ENCODE results near the gene DNAH7. TPM values are rescaled to one million over a fixed set of nuclear protein-coding genes. Genes with fewer than 3 reads are reported as not detected.
A peak's percentile ranks its signal among the peaks of the same experiment; 100 is the strongest.
"Not testable (repeated sequence)": the region's sequence is repeated elsewhere in the genome, so short reads cannot be mapped to it uniquely, and the experiment has no call there.

DNAH7 gene
- polyA plus RNA-seq, 4 donors = 6.5 to 10.2 (median 9.3) TPM

DNA sequence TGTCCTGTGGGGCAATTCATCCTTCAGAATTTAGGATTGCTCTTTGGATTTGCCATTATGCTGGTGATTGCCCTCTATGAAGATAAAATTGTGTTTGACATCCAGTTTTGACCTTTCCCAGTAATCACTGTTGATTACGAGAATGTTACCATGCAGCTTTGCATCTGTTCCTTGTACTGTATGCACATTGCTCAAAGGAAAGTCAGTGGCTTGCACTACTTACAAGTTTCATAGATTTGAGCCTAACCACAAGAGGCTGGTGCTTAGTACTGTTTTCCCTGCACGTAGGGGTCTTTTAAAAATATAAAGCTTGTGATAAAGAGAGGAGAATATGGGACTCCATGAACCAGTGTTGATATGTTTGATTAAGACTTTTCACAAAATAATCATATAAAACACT lies 333.7 kb downstream of the DNAH7 start:
- no peak for DNase-seq (ENCODE audit: low read depth in 4 of 4, low spot score in 3 of 4)

DNA sequence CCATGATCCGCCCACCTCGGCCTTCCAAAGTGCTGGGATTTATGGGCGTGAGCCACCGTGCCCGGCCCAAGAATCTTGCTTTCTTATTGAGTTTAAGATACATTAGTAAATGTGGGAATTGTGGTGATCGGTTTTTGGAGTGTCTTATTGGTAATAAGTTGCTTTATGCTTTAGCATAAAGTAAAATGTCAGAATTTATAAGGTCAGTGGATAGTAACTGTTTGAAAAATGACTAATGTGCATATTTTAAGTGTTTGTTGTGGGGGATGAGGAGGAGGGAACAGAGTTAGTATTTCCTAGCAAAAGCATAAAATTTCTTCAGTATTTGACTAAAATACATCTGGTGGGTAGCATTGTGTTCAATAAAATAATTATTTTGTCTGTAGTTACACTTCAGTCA lies 334.2 kb downstream of the DNAH7 start:
- DNase-seq (ENCODE audit: low read depth in 4 of 4, low spot score in 3 of 4) = no peak

DNA sequence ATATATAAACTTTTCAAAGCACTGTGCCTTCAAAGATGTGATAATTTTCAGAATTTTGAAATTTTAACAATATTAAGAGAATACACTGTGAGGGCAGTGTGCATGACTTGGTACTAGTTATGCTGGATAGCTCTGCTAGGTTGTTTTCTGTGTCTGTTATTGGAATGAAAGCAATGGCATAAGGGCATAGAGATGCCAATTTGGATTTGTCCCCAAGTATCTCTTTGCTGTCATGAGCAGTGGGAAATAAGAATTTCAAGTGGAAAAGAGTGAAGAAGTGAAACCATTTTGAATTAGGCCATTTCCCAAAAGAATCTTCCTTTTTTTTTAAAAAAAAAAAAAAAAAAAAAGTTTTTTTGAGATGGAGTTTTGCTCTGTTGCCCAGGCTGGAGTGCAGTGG lies 334.8 kb downstream of the DNAH7 start:
- no peak for DNase-seq (ENCODE audit: low read depth in 4 of 4, low spot score in 3 of 4)

DNA sequence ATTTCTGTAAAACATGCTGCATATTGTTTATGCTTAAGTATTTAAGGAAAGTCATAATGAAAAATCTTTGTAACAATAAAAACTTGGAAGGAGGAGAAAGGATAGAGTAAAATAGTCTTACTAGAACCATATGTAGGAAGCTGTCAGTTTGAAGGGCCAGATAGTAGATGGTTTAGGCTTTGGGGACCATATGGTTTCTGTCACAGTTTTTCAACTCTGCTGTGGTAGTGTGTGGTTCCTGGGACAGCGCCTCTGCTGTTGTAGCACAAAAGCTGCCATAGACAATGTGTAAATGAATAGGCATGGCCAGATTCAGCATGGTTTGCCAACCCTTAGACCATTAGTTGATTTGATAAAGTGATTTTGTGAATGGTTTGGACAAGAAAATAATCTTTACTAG lies 336.1 kb downstream of the DNAH7 start:
- DNase-seq (ENCODE audit: low read depth in 4 of 4, low spot score in 3 of 4) = peak in 1 of 4 donors; percentile 20

DNA sequence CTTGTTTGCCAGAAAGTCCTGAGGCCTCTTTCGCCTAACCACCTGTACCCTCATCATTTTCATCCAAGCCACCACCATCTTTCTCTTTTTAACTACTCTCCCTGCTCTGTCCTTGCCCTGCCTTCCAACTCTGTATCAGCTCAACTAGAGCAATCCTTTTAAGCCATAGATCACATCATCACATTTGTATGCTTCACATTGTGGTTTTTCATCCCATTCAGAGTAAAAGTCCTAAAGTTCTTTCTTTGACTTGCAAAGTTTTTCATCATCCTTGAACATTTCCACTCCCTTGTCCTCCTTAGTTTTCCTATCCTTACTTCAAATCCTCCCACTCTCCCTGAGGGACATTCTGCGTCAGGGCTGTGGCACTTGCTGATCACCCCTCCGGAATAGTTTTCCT lies 337.7 kb downstream of the DNAH7 start:
- DNase-seq (ENCODE audit: low read depth in 4 of 4, low spot score in 3 of 4) = no peak

DNA sequence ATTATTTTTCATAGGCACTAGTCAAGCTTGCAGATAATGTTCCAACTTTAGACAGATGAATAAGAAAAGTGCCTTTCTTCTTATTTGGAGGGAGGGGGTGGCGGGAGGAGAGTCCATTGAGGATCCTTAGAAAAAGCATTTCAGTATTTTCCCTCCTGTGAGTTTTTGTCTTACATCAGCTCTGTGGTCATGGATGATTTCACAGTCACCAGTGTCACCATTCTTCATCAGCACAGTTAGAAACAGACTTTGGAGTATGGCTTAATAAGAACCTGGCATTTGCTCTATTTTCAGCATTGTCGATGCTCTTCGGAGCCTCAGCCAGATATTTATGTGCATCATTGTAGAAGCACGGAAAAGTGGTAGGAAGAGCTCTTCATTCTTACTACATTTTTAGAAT lies 341.5 kb downstream of the DNAH7 start:
- no peak for DNase-seq (ENCODE audit: low read depth in 4 of 4, low spot score in 3 of 4)

DNA sequence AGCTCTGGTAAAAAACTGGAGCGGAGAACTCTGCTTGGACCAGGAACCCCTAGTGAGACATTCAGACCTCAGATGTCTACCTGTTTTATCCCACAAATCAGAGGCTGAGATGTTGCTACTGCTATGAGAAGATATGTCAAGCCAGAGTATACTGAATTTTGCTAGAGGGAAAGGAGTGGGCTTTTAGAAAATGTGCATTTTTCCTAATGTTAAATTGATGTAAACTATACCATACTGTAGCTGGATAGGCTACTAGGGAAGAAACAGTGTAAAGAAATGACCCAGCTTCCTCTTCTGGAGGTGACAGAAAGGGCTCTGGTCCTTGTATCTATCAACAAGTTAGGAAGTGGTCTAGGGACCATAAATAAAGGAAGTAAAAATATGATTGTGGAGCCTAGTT lies 346.6 kb downstream of the DNAH7 start:
- DNase-seq (ENCODE audit: low read depth in 4 of 4, low spot score in 3 of 4) = no peak

DNA sequence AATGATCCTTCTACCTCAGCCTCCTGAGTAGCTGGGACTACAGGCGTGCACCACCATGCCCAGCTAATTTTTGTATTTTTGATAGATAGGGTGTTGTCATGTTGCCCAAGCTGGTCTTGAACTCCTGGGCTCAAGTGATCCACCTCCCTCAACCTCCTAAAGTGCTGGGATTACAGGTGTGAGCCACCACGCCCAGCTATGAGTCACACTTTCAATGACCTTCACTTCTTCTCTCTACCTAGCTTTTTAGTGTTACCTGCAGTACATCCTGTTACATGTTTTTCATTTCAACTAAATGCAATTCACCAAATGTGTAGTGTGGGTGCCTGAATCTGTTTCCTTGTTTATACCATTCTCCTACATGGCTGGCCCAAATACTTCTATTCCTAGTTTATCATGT lies 347.6 kb downstream of the DNAH7 start:
- DNase-seq (ENCODE audit: low read depth in 4 of 4, low spot score in 3 of 4) = no peak

DNA sequence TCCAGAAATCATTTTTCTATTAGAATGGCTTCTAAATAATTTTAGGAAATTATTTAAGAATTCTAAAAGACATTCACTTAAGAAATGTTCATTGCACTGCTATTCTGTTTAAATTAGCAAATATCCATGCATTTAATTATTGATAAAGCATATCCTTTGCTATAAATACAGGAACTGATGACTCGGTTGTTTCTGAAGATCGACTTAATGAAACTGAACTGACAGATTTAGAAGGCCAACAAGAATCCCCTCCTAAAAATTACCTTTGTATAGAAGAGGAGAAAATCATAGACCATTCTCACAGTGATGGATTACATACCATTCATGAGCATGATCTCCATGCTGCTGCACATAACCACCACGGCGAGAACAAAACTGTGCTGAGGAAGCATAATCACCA lies 352.2 kb downstream of the DNAH7 start:
- no peak for DNase-seq (ENCODE audit: low read depth in 4 of 4, low spot score in 3 of 4)

DNA sequence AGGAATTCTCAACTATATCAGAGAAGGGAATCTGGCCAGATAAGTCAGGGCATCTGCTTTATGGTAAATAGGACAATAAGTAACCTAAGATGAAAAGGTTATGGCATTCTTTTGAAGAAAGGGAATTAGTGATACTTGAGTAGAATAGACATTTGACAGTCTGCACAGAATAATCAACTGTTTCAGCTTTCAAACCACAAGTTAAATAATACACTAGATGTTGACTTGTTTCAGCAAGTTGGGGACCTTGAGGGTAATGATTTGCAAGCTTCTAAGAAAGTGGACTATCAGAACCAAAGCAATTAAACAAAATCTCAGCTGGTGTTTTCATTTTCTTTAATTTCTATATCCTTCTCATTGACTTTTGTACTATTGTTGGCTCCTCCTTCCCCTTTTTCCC lies 357.2 kb downstream of the DNAH7 start:
- DNase-seq (ENCODE audit: low read depth in 4 of 4, low spot score in 3 of 4) = no peak

DNA sequence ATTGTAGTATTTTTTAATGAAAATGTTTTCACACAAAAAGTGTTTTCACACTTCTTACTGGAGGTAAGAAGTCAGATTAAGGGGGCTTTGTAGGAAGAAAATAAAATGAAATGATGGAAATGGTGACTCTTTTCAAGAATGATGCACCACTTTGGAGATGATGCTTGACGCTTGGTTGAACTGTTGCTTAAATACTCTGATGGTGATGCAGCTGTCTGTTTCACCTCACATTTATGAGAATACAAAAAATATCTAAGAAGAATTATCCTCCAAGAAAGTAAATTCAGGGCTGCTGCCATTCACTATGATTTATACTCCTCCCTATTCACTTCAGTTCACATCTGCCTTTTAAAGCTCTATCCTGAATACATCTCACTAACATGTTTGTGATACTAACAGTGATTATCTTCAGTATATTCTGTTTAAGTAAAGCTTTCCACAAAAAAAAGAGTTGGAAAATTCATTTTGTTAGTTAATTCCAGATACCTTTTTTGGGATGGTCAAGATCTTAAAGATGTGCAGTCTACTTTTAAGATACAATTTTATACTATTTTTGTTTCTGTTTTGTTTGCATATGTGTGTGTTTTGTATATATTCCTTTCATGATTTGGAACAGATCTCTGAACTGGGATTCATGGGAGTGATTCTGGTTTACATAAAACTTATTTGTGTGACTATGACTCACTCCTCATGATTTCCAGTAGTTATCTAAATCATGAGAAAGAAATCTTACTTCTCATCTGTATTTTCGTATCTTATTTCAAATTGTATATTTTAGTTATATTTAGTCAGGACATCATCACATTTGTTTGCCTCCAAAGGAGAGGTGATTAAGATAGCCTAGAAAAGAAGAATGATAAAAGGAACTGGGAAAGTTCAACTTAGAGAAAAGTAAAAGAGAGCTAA lies 358.5 kb downstream of the DNAH7 start:
- DNase-seq (ENCODE audit: low read depth in 4 of 4, low spot score in 3 of 4) = no peak

DNA sequence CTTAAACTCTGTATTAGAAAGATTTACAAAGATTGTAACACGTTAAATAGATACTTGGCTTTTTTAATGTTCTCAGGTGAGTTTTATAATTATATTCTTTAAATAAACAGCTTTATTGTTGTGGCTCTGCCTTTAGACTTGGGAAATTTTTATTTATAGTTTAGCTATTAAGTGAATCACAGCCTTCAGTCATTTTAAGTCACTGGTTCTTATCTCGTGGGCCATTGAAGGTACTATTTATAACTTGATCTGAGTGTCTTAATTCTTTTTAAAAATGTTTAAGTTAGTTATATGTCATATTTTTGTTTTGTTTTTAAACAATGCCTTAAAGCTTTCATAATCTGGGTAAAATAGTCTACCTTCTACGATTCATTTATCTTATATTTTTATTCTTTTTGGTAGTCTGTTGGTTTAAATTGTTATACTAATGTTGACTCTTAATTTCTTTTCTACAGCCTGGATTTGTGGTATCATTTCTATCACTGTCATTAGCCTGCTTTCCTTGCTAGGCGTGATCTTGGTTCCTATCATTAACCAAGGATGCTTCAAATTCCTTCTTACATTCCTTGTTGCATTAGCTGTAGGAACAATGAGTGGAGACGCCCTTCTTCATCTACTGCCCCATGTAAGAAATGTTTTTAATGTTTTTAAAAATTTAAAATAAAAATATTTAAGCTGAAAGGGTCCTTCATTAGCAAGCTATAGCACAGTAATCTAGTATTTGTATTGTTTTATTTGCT lies 362.3 kb downstream of the DNAH7 start:
- DNase-seq (ENCODE audit: low read depth in 4 of 4, low spot score in 3 of 4) = no peak

DNA sequence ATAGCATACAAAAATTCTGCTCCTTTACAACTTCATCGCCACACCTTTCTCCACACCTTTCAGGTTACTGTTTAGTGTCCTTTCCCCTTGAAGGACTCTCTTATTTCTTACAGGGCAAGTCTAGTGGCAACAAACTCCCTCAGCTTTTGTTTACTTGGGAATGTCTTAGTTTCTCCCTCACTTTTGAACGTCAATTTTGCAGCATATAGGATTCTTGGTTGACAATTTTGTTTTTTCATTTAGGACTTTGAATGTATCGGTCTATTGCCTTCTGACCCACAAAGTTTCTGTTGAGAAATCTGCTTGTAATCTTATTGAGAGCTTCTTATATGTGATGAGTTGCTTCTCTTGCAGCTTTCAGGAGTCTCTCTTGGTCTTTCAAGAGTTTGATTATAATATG lies 368.2 kb downstream of the DNAH7 start:
- no peak for DNase-seq (ENCODE audit: low read depth in 4 of 4, low spot score in 3 of 4)

DNA sequence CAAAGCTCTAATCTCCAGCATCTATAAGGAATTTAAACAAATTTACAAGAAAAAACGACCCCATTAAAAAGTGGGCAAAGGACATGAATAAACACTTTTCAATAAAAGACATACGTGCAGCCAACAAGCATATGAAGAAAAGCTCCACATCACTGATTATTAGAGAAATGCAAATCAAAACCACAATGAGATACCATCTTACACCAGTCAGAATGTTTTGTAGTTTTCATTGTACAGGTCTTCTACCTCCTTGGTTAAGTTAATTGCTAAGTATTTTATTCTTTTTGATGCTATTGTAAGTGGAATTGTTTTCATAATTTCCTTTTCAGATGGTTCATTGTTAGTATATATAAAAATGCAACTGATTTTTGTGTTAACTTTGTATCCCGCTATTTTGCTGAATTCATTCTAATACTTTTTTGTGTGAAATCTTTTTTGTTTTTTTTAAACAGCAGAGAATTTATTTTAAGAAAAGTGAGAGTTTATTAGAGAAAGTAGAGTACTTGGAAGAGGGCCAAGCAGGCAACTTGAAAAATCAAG lies 370.9 kb downstream of the DNAH7 start:
- DNase-seq (ENCODE audit: low read depth in 4 of 4, low spot score in 3 of 4) = no peak

DNA sequence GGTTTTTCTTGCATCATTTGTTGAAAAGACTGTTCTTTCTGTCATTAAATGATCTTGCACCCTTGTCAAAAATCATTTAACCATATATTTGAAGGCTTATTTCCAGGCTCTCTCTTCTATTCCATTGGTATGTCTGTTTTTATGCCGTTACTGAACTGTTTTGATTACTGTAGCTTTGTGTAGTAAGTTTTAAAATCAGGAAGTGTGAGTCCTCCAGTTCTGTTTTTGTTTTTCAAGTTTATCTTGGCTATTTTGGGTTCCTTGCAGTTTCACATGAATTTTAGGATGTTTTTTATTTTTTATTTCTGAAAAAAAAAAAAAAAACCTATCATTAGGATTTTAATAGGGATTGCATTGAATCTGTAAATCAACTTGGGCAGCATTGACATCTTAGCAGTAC lies 372.6 kb downstream of the DNAH7 start:
- no peak for DNase-seq (ENCODE audit: low read depth in 4 of 4, low spot score in 3 of 4)

DNA sequence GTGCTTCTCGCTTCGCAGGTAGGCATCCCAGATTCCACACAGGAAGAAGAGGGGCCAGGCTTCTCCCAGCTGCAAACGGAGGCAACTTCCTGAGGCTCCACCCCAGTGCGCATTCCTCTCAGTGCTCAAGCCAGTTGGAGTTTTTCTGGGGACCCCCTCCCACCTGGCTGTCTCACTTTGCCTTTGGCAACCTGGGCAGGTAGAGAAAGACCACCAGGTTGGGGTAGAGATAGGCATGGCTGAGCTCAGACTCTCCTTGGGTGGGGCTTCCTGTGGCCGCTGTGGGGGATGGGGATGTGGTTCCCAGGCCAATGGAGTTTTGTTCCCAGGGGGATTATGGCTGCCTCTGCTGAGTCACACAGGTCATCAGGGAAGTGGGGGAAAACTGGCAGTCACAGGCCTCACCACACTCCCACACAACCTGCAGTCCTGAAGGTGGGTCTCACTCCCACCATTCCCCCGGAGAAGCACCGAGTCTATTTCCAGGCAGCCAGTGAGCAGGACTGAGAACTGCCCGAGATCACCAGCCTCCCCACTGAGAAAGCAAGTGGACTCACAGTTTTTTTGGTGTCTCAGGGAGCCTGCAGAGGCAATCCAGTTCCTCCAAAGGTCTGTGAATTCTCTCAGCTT lies 373.5 kb downstream of the DNAH7 start:
- no peak for DNase-seq (ENCODE audit: low read depth in 4 of 4, low spot score in 3 of 4)

DNA sequence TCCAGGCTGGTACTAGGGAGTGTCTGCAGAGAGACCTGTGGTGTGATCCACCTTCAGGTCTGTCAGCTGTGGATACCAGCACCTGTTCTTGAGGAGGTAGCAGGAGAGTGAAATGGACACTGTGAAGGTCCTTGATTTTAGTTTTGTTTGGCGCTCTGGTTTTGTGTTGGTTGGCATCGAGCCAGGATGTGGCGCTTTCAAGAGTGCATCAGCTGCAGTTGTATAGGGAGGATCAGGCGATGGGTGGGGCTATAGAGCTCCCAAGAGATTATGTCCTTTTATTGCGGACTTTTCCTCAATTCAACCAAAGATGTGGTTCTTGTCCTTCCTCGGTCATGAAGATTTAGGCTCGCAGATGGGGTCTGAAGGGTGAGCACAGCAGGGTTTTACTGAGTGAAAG lies 374.1 kb downstream of the DNAH7 start:
- no peak for DNase-seq (ENCODE audit: low read depth in 4 of 4, low spot score in 3 of 4)

DNA sequence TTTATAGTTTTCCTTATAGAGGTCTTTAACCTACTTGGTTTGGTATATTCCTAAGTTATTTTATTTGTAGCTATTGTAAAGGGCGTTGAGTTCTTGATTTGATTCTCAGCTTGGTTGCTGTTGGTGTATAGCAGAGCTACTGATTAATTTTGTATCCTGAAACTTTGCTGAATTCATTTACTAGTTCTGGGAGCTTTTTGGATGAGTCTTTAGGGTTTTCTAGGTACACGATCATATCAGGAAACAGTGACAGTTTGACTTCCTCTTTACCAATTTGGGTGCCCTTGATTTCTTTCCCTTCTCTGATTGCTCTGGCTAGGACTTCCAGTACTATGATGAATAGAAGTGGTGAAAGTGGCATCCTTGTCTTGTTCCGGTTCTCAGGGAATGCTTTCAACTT lies 376.1 kb downstream of the DNAH7 start:
- DNase-seq (ENCODE audit: low read depth in 4 of 4, low spot score in 3 of 4) = not testable (repeated sequence)
